HepG2 (cell line): ENCODE measurements around the gene ACSL1. TPM values are rescaled to one million over a fixed set of nuclear protein-coding genes. Genes with fewer than 3 reads are reported as not detected.

Source experiments
- CENPT ChIP-seq: sonication (generic); formaldehyde crosslinking; IDR thresholded peaks from 2 replicates; pipeline ENCODE4 v1.8.0; 2022; ENCODE audit warnings: low read depth, mild to moderate bottlenecking, moderate library complexity, missing genetic modification reagents
- FOXA1 ChIP-seq, 2 experiments: fragments of 450-650 bp in 1 of 2; sonication (generic) in 1 of 2; formaldehyde crosslinking in 1 of 2; IDR thresholded peaks; 2 replicates each; pipeline versions ENCODE4 v1.4.0 to v1.6.1; 2016 to 2020; ENCODE audit warnings: missing genetic modification reagents in 1 of 2
- FOXP1 ChIP-seq, 2 experiments: fragments of 450-650 bp in 1 of 2; IDR thresholded peaks; 2 replicates each; pipeline ENCODE4 v1.6.1; 2017 to 2018; ENCODE audit warnings: antibody characterized with exemption in 1 of 2
- MAZ ChIP-seq, 2 experiments: sonication (generic) in 1 of 2; formaldehyde crosslinking in 1 of 2; IDR thresholded peaks; 2 replicates each; pipeline versions ENCODE4 v1.5.0 to v1.6.1; 2012 to 2020; ENCODE audit warnings: low read depth in 2 of 2, mild to moderate bottlenecking in 2 of 2, borderline replicate concordance in 1 of 2, improper control_type of control experiment in 1 of 2, low read length in 1 of 2, missing genetic modification reagents in 1 of 2, moderate library complexity in 1 of 2
- MTA3 ChIP-seq: sonication (generic); formaldehyde crosslinking; IDR thresholded peaks from 2 replicates; pipeline ENCODE4 v1.4.0; 2020; ENCODE audit warnings: missing genetic modification reagents
- POLR2G ChIP-seq: fragments of 200-400 bp; formaldehyde crosslinking; IDR thresholded peaks from 2 replicates; pipeline ENCODE4 v1.6.1; 2018; ENCODE audit warnings: mild to moderate bottlenecking, low read depth, low read length, moderate library complexity
- SALL1 ChIP-seq: sonication (generic); formaldehyde crosslinking; IDR thresholded peaks from 2 replicates; pipeline ENCODE4 v1.8.0; 2022; ENCODE audit warnings: mild to moderate bottlenecking, missing genetic modification reagents
- ZFP36L2 ChIP-seq: sonication (generic); formaldehyde crosslinking; IDR thresholded peaks from 2 replicates; pipeline ENCODE4 v1.4.0; 2020; ENCODE audit warnings: missing genetic modification reagents
- ZNF142 ChIP-seq: sonication (generic); formaldehyde crosslinking; IDR thresholded peaks from 2 replicates; pipeline ENCODE4 v1.4.0; 2020; ENCODE audit warnings: missing genetic modification reagents
- ZNF24 ChIP-seq: fragments of 450-650 bp; IDR thresholded peaks from 2 replicates; pipeline ENCODE4 v1.6.1; 2017; ENCODE audit warnings: antibody characterized with exemption, mild to moderate bottlenecking
- ZNF274 ChIP-seq: sonication (generic); formaldehyde crosslinking; IDR thresholded peaks from 2 replicates; pipeline ENCODE4 v1.5.1; 2020; ENCODE audit warnings: mild to moderate bottlenecking, missing genetic modification reagents
- ZNF281 ChIP-seq: sonication (generic); formaldehyde crosslinking; IDR thresholded peaks from 2 replicates; pipeline ENCODE4 v1.4.0; 2020; ENCODE audit warnings: missing genetic modification reagents, borderline replicate concordance
- ZNF687 ChIP-seq: sonication (generic); formaldehyde crosslinking; IDR thresholded peaks from 2 replicates; pipeline ENCODE4 v1.5.1; 2020; ENCODE audit warnings: mild to moderate bottlenecking, missing genetic modification reagents, moderate library complexity
- ZNF746 ChIP-seq: sonication (generic); formaldehyde crosslinking; IDR thresholded peaks from 2 replicates; pipeline ENCODE4 v1.8.0; 2022; ENCODE audit warnings: mild to moderate bottlenecking, missing genetic modification reagents
- ZNF891 ChIP-seq: sonication (generic); formaldehyde crosslinking; IDR thresholded peaks from 2 replicates; pipeline ENCODE4 v1.5.0; 2020; ENCODE audit warnings: mild to moderate bottlenecking, missing genetic modification reagents
- polyA plus RNA-seq, 8 experiments: library from polyadenylated mRNA; depleted of rRNA in 3 of 8; stranded (reverse) in 7 of 8; unstranded in 1 of 8; fragments of >200 nt; fragmentation: Illumina TruSeq in 4 of 8; extraction: Trizol in 4 of 8; gene quantifications; 2 replicates each; pipeline versions ENCODE4 v1.2.1 to v1.2.3, GENCODE V29; 2011 to 2016; ENCODE audit warnings: low read depth in 4 of 8, missing spikeins in 1 of 8, mixed read lengths in 1 of 8; ENCODE audit not compliant: insufficient read depth in 1 of 8
- total RNA-seq, 5 experiments: library from RNA; depleted of rRNA; stranded (reverse); fragments of >200 nt; fragmentation: Illumina TruSeq; extraction: Trizol; gene quantifications; 2 replicates each; pipeline ENCODE4 v1.2.3, GENCODE V29; 2016; ENCODE audit warnings: low read depth in 1 of 5

The ACSL1 gene
- total and polyA plus RNA-seq, 2 of the 13 experiments (the other 11 are each of a cell fraction or from before 2014, with no cell fraction given) = 10.0 to 29.8 TPM

GRCh38 chr4:184825896-184826690, at the start of gene ACSL1 (continued):
- TF ChIP-seq ZNF281 (CRISPR knock-in tag) = no peak
- no peak for TF ChIP-seq ZNF746 (CRISPR knock-in tag)
- TF ChIP-seq CENPT (CRISPR knock-in tag) = no peak
- TF ChIP-seq MAZ (IDR thresholded peaks at IDR 0.05; ENCODE audit: borderline replicate concordance, low read depth, low read length) = 0 out of 2 replicates have a peak, but pooled peaks have one; percentile 15
- peak; percentile 55; the same call in 1 of the 2 replicates for TF ChIP-seq MAZ (CRISPR knock-in tag; IDR thresholded peaks at IDR 0.05; ENCODE audit: low read depth)
- no peak for TF ChIP-seq ZFP36L2 (CRISPR knock-in tag)
- TF ChIP-seq ZNF274 (CRISPR knock-in tag) = peak; percentile 63; the same call in 1 of the 2 replicates
- TF ChIP-seq MTA3 (CRISPR knock-in tag) = no peak
- no peak for TF ChIP-seq ZNF24
- peak; percentile 47; the same call in 1 of the 2 replicates for TF ChIP-seq ZNF142 (CRISPR knock-in tag)
- no peak for TF ChIP-seq FOXP1 (IDR thresholded peaks at IDR 0.05)
- no peak for TF ChIP-seq FOXP1 (CRISPR knock-in tag; IDR thresholded peaks at IDR 0.05)
- TF ChIP-seq SALL1 (CRISPR knock-in tag) = peak; percentile 57
- TF ChIP-seq POLR2G = peak; percentile 61; the same call in 1 of the 2 replicates
- TF ChIP-seq ZNF891 (CRISPR knock-in tag) = 0 out of 2 replicates have a peak, but pooled peaks have one; percentile 52
- peak; percentile 79 for TF ChIP-seq ZNF687
- TF ChIP-seq FOXA1 (IDR thresholded peaks at IDR 0.05) = no peak
- TF ChIP-seq FOXA1 (CRISPR knock-in tag; IDR thresholded peaks at IDR 0.05) = no peak
